ENCODE results near the gene NOL12.

- no peak for TF ChIP-seq CTCF (IDR thresholded peaks at IDR 0.05)
- TF ChIP-seq POLR2A (IDR thresholded peaks at IDR 0.05): no peak
- TF ChIP-seq POLR2AphosphoS5 (IDR thresholded peaks at IDR 0.05): no peak
- no peak for TF ChIP-seq EP300 (IDR thresholded peaks at IDR 0.05)
Observed at GRCh38 chr22:37675930-37676735, 10.0 kb upstream of the NOL12 start.

Data from gastroesophageal sphincter (tissue), 3 donors.